NCI-H1105 treated with DMSO at 0.1 percent for 48 hours (cell line): ENCODE data around the gene MCM9.

Experiments used
- DNase-seq: peaks from one replicate; lab custom pipeline; 2025; lab: John Stamatoyannopoulos, UW

The MCM9 gene

DNA sequence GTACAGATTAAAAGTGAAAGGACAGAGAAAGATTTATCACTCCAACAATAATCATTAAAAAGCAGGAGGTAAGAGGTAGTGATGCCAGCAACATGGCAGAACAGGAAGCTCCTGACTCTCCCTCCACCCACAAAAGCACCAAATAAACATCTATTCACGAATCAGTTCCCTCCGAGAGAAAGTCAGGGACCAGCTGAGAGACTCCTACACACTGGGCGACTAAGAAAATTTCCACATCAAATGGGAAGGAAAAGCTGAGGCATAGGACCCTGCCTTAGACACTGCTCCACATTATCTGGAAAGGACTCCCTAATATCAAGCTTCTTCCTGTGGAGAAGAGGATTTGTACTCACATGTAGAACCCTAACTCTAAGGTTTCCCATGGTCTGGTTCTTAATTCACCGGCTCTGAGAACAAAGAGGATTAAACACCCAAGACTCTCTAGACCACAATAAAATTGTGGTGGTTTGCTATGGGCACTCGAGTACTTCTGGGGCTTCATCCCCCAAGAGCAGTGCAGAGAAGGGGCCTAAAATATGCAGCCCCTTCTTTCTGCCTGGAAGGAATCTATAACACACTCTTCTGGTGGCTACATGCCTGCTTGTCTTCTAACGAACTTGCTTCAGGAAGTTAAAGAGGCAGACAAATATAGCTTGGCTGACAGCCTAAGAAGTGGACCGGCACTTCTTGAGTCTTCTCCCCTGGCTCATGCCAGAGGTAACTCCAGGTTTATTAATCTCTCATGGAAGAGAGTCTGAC, 70.4 kb downstream of the MCM9 start:
- no peak for DNase-seq

DNA sequence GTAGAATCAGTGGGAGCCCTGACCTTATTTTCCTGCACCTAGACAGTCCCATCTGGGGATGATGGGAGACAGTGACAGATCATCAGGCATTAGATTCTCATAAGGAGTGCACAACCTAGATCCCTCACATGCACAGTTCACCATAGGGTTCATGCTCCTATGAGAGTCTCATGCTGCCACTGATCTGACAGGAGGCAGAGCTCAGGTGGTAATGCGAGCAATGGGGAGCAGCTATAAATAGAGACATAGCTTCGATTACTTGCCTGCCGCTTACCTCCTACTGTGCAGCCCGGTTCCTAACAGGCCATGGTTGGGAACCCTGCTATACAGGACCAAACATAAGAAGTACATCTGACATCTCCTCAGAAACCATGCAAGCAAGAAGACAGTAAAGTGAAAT, 72.5 kb downstream of the MCM9 start:
- no peak for DNase-seq

DNA sequence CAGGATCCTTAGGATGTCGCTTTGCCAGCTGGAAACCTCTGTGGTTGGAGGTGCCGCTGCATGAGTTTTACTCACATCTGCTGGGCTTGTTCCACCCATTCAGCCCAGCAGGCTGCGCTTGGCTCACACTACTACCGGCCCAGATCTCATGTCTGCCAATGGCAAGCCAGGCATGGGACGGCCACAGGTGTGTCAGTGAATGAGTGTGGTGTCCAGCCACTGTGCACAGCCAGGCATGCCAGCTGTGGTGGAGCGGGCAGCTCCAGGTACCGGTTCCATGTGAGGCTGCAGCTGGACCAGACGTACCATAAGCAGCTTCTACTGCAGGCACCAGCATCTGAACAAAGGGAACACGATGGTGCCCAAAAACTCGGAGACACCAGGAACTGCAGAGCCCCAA, 74.1 kb downstream of the MCM9 start:
- DNase-seq, result no peak

DNA sequence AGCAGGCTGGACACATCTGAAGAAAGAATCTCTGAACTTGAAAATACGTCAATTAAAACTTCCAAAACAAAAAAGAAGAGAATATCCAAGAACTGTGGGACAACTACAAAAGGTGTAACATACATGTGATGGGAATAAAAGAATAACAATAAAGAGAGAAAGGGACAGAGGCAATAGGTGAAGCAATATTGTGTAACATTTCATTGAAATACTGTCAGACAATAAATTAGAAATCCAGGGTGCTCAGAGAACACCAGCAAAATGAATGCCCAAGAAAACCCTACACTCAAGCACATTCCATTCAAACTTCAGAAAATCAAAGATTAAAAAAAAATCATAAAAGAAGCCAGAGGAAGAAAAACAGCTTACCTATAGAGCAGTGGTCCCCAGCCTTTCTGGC, 74.6 kb downstream of the MCM9 start:
- no peak for DNase-seq

DNA sequence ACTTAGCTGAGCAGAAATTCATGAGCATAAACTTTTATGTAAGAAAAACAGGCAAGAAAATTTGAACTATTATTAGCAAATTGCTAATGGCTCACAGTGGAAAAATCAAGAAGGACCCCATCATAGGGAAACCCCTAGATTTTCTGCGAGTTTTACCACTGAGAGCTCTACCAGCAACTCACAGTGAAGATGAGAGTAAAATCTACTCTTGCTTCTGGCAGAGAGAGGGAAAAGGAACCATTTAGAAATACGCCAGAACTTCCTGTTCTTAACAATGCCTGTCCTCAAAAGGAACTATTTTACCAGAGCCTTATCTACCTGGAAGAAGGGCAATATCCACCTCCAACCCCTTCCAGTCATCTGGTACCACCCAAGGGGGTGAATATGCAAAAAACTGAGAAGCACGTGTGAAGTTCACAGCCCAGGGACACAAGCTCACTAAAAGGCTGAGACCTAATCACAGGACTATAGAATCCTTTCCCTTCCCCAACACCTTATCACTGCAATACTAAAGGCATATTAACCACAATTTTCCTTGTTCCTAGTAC, 75.4 kb downstream of the MCM9 start:
- no peak for DNase-seq

DNA sequence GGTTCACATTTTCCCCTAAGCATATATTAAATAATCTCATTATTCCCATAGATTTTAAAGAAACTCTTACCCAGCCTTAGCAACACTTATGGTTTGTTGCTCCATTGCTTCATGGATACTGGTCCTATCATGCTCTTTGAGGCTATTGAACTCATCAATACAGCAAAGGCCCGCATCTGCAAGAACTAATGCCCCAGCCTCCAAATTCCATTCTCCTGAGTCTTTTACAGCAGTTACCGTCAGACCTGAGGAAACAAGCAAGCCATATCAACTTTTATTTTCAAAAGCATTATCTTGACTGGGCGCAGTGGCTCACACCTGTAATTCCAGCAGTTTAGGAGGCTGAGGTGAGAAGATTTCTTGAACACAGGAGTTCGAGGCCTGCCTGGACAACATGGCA, 78.7 kb downstream of the MCM9 start:
- DNase-seq, result no peak

DNA sequence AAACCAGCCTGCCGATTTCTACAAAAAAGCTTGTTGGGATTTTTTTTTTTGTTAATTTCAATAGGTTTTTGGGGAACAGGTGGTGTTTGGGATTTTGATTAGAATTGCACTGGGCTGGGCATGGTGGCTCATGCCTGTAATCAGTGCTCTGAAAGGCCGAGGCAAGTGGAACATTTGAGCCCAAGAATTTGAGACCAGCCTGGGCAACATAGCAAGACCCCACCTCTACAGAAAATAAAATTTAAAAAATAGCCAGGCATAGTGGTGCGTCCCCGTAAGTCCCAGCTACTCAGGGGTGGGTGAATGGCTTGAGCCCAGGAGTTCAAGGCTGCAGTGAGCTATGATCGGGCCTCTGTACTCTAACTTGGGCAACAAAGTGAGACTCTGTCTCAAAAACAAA, 81.6 kb downstream of the MCM9 start:
- DNase-seq, result no peak

DNA sequence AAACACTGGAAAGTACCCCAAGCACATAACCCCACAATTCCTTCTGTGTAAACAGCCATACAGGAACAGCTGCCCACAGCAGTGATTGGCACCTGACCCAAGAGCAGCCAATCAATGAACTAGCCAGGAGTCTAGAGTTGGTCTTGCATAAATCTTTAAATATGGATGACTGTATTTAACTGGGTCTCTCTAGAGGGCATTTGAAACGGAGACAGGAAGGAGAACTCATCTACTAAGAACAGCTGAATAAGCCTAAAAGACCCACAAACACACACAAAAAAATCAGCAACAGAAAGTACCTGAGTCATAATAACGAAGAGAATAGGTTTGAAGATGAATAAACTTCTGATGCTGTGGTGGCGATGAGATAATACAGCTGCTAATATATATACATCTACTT, 90.0 kb downstream of the MCM9 start:
- DNase-seq, result no peak

DNA sequence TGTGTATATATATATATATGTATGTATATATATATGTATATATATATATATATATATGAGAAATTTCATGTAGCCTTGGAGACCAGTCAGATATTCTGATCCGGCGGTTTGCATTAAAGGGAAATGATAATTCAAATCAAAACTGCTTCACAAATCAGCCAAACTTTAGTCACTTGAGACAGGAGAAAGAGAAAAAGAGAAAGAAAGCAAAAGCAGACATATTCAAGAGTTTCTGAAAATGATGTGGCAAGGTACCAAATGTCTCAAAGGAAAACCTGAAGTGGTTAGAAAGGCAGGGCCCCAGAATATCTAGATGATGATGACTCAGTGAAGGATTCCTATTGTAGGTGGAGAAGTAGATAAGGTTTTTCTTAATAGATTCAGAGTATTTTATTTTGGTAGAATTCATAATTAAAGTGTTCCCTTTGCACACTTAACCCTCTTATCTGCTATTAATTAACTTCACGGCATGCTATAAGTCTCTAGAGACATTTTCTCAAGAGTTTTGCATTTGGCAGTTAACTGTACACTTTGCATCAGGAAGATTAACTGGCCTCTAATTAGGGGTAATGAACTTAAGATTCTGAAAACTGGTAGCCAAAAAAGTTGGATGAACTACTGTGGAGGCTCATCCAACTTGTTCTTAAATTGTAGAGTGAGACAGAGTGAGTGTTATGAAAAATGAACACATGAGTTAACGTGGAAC, 91.1 kb downstream of the MCM9 start:
- DNase-seq, result no peak

DNA sequence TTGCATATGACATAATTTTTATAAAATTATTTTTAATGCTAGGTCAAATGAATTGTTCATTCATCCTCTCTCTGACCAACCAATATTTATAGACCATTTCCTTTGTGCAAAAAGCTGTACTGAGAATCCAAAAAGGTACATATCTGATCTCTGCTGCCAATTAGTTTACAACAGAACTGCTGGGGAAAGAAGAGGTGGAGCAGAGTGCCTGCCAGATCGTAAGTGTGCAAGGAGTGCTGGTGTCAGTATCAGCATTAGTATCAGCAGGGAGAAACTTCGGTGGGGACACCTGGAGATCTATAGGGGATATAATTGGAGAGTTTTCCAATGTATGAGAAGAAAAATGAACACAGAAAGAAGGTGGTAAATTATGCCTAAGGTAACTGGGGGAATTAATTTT, 104.3 kb downstream of the MCM9 start:
- DNase-seq, result no peak

DNA sequence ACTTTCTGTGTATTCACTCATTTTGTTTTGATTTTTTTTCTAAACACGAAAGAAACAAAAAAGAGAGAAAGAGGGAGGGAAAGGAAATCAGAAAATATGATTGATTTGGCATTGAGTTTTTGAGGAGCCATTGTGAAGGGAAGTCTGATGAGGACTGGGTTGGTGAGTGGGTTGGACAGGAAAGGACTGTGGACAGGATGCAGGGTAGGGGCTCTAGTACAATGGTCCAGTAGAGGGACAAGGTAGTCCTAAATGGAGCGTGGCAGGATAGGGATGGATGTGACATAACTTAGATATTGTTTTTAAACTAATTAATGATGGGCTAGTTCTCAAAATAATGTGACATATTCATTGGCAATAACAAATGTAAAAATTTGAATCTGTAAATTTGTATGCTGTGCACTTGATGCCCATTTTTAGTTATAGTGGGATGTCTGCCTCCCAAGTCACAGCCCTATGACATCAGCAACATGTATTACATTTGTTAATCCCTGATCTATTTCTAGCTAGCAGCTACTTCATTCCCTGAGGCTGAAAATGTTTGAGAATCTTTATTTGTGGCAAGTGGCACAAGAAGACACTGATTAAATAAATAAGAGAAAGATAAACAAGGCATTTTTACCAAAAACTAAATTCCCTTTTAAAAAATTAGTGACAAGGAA, 105.0 kb downstream of the MCM9 start:
- no peak for DNase-seq

DNA sequence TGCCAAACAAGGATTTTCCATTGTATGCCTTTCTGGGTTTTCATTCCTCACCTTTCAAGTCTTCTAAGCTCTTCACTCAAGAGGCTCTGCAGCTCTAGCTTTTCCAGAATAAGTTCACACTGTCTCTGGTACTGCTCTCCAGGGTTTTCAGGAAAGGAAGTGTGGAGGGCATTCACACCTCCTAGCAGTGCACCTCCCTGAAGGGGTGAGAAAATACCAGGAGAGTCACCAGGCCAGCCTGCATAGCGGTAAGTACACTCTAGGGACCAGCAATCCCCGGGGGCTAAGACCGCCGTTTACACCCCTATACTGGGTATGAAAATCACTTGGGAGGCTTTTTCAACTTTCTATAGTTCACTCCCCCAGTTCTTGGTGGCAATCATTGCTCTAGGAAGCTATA, 108.9 kb downstream of the MCM9 start:
- no peak for DNase-seq

DNA sequence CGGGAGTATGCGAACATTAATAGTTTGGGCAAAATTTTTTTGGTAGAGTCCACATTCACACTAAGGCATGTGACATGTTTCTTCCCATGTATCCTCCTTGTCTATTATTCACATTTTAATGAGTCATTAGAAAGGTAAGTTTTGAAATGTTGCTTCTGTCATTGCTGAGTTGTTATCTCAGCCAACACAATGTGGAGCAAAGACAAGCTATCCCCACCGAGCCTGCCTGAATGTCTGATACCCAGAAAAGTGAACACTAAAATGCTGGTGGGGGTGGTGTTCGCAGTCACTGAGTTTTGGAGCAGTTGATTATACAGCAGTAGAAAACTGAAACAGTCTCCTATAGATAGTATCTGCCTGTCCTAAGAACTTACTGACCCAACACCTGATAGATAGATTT, 109.3 kb downstream of the MCM9 start:
- DNase-seq, result no peak

DNA sequence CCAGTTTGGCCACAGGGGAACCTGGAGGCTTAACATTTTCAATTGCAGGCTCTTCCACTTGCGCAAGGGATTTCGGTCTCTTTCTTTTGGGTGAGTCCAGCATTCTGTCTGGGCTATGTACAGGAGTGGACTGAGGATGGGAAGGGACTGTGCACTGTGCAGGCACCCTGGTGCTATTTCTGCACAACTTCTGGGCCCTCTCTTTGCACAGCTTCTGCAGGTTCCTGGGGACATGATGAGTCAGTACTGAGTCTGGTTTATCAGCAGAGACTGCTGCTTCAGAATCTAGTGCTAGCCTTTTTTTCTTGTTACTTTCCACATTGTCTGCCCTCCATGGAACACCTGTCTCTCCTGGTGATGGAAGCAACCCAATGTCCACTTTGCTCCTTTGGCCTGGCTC, 119.5 kb downstream of the MCM9 start:
- no peak for DNase-seq

DNA sequence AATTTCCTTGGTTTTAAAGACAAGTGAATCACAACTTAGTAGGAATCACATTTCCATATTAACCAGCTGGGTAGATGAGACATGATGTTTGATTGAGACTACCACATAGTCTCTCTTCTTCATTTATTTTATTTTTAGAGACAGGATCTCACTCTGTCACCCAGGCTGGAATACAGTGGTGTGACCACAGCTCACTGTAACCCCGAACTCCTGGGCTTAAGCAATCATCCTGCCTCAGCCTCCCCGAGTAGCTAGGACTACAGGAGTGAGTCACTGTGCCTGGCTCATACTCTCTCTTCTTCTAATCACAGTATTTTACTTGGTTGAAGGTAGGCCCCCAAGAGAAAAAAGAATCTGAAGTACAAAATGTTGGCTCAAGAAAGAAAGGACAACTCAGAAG, 121.2 kb downstream of the MCM9 start:
- DNase-seq, result no peak

DNA sequence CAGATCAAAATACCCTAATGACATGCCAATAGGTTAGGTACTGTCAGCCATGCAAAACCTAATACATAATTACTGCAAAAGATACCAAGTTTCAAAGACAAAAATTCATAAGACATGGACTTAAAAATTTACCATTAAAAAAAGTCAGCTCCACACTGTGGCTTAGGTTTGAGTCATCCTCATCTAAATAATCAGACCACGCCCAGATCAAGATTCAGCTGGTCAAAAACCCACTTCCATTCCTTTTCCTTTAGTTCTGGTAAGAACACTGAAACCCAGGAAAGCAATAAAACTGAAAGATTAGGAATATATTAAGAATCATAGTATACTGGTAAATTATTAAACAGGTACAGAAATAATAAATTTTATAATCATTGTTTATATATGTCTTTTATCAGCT, 122.0 kb downstream of the MCM9 start:
- DNase-seq, result no peak

DNA sequence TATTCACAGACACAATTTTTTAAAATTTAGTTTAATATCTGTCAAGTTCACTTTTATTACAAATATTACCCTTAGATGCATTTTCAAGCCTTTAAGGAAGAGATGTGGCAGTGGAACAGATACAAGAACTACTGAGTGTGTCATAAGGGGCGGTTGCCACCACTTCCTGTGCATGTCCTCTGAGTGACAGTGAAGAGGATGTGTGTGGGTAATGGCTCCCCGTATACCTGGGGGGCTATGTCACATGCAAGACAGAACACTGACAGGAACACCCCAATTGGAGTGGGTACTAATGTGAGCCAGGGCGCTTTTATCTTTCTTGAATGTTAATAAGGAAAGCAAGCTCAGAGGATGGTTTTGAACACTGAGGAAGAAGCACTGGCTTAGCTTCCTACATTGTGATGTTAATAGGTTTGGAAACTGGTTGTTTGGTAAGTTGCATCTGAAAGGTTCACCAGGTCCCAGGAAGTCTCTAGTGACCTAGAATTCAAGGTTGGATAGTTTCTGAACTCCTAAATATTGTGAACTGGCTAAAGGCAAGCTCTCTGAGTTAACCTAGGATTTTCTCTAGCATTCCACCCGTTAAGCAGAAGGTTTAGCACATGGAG, 124.4 kb downstream of the MCM9 start:
- no peak for DNase-seq

DNA sequence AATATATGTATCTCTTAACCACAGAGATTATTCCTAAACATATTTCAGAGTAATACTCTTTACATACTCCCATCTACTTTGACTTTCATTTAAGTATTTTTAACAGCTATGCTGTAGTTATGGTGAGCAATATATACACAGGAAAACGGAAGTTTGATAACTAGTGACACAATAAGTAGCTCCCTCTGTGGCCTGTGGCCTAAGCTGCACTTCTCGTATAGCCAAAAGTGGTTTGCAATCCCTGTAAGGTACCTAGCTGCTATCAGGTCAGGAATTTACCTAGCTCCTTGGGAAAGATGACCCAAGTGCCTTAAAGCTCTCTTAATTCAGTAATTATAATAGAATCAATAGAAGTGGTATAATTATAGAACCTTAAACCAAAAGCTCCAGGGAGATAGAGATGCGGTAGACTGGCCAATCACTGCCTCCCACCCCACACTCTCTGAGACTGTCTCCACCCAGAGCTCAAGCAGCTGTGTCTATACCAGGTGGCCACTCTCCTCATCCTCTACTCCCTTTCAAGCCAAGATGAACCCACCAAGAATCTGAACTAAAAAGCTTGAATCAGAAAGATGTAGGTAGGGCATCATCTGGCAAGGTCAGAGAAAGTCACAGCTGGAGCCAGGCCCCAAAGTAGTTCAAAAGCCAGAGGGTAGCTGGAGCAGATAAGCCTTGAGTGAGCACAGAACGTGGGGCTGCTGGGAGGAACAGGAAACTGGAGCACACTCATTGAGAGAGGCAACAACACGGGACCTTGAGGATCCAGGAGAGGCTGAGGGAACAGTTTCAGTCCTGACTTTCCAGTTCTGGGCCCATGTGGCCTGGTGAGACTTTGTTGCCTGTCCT, 125.9 kb downstream of the MCM9 start:
- DNase-seq, result no peak

DNA sequence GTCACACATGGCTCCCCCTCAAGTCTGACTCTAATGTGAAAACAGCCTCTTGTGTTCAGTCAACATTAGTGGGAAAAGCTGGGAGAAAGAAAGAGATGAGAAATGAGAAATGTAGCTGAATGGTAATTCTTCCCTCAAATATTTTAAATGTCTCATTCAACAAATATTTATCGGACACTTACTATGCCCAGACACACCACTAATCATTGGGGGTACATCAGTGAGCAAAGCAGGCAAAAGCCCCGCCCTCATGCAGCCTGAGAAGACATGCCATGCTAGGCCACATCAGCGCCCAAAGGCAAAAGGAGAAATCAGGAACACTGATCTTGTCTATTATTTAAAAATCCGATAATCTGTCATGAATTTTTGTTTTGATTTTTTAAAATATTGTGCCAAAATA, 130.9 kb downstream of the MCM9 start:
- no peak for DNase-seq

DNA sequence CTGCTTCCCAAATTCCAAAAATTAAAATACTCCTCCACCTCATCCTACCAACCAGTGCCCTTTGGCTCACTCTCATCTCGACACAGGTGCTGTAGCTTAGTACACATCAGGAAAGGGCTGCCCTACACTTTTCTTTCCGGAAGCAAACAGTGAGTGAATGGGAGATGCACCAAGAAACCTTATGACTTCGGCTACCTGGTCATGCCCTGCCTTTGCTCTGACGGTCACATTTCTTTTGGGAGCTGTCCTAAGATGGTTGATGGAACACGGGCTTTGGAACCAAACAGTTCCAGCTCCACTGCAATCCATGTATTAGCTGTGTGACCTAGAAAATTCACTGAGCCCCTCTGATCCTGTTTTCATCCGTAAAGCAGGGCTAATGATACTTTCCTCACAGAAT, 133.7 kb downstream of the MCM9 start:
- no peak for DNase-seq

DNA sequence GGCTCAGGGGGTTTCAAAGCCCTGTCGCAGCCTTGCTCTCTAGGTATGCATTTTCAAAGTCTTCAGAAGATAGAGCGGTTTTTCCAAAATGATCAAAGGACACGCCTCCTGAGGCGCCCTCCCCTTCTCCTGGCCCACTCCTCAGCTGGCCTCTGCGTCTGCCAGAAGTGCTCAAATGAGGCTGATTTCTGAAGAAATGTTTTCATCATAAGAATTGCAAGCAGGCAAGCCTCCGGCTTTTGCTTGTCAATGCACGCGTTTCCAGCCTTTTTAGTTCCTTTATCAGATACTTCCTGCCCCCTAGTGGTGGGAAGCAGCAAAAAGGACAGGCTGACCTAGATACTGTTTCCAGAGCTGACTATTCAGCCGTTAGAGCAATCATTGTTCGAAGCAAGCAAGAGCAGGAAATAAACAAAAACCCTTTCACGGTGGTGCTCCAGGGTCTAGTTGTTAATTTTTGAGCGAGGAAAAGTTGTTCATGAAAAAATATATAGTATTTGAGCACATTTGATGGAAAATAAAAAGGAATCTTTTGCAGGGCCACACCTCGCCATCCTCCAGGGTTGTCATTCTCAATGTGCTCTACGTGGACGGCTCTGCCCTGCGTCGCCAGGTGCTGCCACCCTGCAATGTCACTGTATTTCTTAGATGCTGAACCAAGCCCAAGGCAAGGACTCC, 134.4 kb downstream of the MCM9 start:
- peak; percentile 88 for DNase-seq
